ENCODE data around the gene STARD3.

Gene STARD3

DNA sequence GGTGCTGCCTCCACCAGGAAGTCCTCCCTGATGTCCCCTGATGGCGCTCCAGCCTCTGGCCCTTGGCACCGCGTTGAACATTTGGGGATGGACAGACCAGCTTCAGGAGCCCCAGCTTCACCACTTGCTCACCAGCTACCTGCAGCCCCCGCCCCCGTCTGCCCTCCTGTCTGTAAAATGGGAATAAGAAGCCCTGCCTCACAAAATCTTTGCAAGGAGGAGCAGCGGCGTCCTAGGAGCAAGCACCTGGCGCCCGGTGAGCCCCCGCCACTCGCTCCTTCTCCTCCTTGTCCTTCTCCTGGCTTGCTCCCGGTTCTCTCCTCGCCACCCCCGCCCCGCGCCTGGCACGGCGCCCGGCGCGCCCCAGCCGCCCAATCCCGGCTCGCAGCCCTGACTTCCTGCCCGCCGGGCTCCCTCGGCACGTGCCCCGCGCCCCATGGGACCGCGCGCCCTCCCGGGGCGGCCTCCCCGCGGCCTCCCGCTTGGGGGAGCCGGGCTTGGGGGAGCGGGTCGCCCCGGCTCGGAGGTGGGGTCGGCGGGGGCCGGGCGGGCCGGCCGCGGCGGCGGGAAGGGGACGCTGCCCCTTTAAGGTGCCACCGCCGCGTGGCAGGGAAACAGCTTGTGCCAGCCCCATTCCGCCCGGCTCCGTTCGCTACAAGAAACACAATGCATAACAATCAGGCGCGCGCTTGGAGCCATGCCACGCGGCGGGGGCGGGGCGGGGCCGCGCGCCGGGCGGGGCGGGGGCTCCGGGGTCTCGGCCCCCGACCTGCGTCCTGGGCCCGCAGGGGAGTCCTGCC is 19.3 kb upstream of the STARD3 start:
- TF ChIP-seq, protein P1, sequence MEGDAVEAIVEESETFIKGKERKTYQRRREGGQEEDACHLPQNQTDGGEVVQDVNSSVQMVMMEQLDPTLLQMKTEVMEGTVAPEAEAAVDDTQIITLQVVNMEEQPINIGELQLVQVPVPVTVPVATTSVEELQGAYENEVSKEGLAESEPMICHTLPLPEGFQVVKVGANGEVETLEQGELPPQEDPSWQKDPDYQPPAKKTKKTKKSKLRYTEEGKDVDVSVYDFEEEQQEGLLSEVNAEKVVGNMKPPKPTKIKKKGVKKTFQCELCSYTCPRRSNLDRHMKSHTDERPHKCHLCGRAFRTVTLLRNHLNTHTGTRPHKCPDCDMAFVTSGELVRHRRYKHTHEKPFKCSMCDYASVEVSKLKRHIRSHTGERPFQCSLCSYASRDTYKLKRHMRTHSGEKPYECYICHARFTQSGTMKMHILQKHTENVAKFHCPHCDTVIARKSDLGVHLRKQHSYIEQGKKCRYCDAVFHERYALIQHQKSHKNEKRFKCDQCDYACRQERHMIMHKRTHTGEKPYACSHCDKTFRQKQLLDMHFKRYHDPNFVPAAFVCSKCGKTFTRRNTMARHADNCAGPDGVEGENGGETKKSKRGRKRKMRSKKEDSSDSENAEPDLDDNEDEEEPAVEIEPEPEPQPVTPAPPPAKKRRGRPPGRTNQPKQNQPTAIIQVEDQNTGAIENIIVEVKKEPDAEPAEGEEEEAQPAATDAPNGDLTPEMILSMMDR (IDR thresholded peaks at IDR 0.05; ENCODE audit: low read depth, low read length, missing control alignments), result no peak
- DNase-seq (ENCODE audit: low read depth), result no peak
- H3K4me3 ChIP-seq (ENCODE audit: low read depth, low read length), result peak overlapping the region; percentile 42

DNA sequence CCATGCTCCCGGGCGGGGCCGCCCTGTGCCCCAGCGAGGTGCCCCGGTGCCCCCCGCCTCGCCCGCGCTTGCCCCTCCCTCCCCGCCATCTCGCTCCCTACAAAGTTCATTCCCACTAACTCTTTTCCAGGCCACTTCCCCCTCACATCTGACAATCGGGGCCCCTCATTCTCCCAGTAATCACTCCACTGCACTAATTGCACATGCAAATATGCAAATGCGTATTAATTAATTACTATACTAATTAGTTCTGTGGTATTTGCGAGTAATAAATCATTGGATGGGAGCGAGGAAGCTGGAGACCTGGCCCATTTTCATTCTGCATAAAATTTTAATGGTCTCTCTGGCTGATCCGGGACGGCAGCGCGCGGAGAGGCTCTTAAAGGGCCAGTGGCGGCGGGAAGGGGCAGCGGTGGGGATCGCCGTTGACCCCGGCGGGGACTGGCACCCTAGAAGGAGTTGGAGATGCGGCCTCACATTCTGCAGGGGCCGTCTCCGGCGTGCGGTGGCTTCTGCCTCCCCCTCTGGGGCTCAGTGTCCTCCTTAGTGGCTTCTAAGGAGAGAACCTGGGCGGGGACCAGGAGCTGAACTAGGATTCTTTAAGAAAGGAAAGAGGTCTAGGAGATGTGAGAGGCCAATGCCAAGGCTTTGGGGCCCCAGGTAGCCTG is 18.6 kb upstream of the STARD3 start:
- DNase-seq (ENCODE audit: low read depth), result no peak
- peak overlapping the region; percentile 42 for H3K4me3 ChIP-seq (ENCODE audit: low read depth, low read length)
- TF ChIP-seq, protein P1 (IDR thresholded peaks at IDR 0.05; ENCODE audit: low read depth, low read length, missing control alignments), result no peak

DNA sequence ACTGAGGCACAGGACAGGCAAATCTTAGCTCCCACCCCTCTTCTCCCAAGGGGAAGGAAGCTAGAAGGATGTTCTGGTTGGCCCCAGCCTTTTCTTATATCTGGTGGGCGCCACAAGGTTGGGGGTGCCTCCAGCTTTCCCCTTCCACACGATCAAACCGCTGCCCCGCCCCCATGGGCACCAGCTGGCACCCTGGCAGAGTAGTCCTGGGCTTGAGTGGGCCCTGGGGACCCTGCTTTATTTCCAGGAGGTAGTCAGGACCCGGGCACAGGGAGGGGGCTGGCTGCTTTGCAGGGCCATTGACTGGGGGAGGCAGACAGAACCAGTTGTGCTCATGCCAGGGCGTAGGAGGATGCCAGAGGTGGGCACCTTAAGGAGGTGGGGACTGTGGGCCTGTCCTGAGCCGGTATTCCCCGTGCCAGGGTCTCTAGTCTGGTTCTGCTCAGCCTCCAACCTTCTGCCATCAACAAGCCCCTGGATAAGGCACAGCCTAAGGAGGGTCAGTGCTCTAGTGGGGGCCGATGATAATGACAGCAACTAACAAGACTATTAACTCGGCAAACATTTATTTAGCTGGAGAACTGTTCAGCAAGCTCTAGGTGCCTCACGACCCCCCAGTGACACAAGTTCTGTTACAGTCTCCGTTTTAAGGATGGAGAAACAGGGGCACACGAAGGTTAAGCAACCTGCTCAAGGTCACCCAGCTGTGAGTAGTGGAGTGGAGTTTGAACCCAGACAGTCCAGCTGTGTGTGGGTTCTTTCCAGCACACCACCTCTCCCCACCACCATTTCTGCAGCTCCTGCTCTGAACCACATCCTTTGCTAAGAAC is 17.8 kb upstream of the STARD3 start:
- no peak for DNase-seq (ENCODE audit: low read depth)
- no peak overlapping the region for H3K4me3 ChIP-seq (ENCODE audit: low read depth, low read length)
- TF ChIP-seq, protein P1 (IDR thresholded peaks at IDR 0.05; ENCODE audit: low read depth, low read length, missing control alignments), result no peak

DNA sequence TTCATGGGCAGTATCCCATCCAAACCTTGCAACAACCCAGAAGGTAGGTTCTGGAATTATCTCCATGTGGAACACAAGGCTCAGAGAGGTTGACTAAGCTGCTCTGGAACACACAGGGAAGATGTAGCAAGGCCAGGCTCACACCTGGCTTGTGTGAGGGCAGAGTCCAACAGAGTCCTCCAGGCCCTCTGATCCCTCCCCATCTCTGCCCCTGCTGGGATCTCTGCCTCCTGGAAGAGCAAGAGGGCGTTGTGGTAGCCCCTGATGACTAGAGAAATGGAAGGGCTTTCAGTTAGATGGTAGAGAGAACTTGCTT is 17.2 kb upstream of the STARD3 start:
- H3K4me3 ChIP-seq (ENCODE audit: low read depth, low read length), result no peak overlapping the region
- no peak for DNase-seq (ENCODE audit: low read depth)
- TF ChIP-seq, protein P1 (IDR thresholded peaks at IDR 0.05; ENCODE audit: low read depth, low read length, missing control alignments), result no peak

DNA sequence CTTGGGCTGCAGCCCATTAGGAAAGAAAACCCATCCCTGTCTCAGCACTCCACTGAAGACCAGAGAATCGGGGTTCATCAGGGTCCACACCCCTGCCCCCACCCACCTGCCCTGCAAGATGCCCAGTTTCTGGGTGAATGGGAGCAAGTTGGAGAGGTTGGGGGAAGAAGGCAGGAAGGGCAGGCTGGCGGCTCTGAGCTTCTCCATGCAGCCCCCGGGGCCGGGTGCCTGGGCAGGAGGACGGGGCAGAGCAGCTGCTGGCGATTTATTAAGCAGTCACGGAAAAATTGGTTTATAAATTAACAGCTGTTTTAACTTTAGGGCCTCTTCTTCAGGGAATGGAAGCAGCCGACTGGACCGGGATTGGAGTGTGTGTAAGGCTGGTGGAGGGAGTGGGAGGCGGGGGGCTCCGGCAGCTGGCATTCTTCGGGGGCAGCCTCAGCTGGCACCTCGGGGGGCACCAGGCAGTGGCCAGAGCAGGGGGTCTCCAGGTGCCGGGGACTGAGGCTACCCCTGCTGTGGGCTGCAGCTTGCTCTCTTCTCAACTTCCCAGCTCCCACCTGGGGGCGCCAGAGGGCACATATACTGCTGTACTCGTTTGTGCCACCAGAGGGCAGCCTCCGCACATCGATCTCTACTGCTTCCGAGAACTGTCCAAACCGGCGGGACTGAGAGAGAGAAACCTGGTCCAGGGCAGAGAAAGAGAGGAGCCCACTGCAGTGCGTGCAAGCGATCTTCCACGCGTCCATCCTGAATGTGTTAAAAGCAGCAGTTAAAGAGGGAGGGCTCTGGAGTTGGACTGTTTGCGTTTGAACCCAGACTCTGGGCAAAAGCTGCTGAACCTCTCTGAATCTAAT is 15.2 kb upstream of the STARD3 start:
- no peak for DNase-seq (ENCODE audit: low read depth)
- TF ChIP-seq, protein P1 (IDR thresholded peaks at IDR 0.05; ENCODE audit: low read depth, low read length, missing control alignments), result peak; percentile 100
- H3K4me3 ChIP-seq (ENCODE audit: low read depth, low read length), result peak overlapping the region; percentile 46

DNA sequence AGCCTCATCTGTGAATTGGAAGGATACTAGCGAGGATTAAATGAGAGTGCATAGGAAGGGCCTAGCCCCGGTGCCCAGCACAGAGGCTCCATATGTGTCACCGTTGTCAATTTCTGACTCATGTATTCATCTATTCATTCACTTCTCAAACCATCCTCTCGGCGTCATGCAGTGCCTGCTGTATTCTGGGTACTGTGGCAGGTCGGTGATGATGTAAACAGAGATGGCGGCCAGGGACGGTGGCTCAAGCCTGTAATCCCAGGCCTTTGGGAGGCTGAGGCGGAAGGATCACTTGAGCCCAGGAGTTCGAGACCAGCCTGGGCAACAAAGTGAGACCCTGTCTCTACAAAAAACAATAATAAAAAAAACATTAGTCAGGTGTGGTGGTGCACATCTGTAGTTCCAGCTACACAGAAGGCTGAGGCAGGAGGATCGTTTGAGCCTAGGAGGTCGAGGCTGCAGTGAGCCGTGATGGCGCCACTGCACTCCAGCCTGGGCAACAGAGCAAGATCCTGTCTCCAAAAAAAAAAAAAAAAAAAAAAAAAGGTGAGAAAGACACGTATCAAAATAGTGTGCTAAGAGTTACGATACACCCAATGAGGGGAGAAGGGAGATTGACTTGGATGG is 14.5 kb upstream of the STARD3 start:
- peak overlapping the region; percentile 46 for H3K4me3 ChIP-seq (ENCODE audit: low read depth, low read length)
- TF ChIP-seq, protein P1 (IDR thresholded peaks at IDR 0.05; ENCODE audit: low read depth, low read length, missing control alignments), result no peak
- no peak for DNase-seq (ENCODE audit: low read depth)

All from GM12864 (cell line).